Activated T-cell treated with anti-CD3 and anti-CD28 coated beads, Interleukin-2, amount 50 U/mL, for 72 hours (primary cell): Measurements from ENCODE around the gene CHD9NB. TPM values are rescaled to one million over a fixed set of nuclear protein-coding genes. Genes with fewer than 3 reads are reported as not detected.
A peak's percentile ranks its signal among the peaks of the same experiment; 100 is the strongest.
"Not testable (repeated sequence)": the region's sequence is repeated elsewhere in the genome, so short reads cannot be mapped to it uniquely, and the experiment has no call there.

Experiments
- ATAC-seq, 2 donors: fragments of 150-1000 bp; cut with Tn5 transposase; replicated peaks in 1 of 2; 2 replicates each; pipeline ENCODE4 v1.10.0; 2021; ENCODE audit warnings: moderate library complexity in 2 of 2, mild to moderate bottlenecking in 1 of 2
- DNase-seq, 2 donors: peaks; one replicate each; pipeline ENCODE4 v3.0.0; 2021 to 2022; ENCODE audit warnings: mixed read lengths in 1 of 2
- H3K27ac Mint-ChIP-seq: one replicate; pipeline ENCODE4 v1.8.0; 2022; ENCODE audit warnings: mild to moderate bottlenecking, moderate library complexity, mixed read lengths
- H3K27me3 Mint-ChIP-seq: one replicate; pipeline ENCODE4 v1.8.0; 2022; ENCODE audit warnings: low read depth, mixed read lengths
- H3K36me3 Mint-ChIP-seq, 2 donors: one replicate each; pipeline ENCODE4 v1.8.0; 2022; ENCODE audit warnings: mixed read lengths in 2 of 2, mild to moderate bottlenecking in 1 of 2; ENCODE audit not compliant: insufficient read depth in 2 of 2
- H3K4me1 Mint-ChIP-seq: one replicate; pipeline ENCODE4 v1.8.0; 2022; ENCODE audit warnings: low read depth, mixed read lengths
- H3K4me3 Mint-ChIP-seq, 2 donors: one replicate each; pipeline ENCODE4 v1.8.0; 2022; ENCODE audit warnings: mild to moderate bottlenecking in 2 of 2, mixed read lengths in 2 of 2, moderate library complexity in 2 of 2
- H3K9me3 Mint-ChIP-seq, 2 donors: one replicate each; pipeline ENCODE4 v1.8.0; 2022; ENCODE audit warnings: mixed read lengths in 2 of 2
- total RNA-seq, 2 donors: library from RNA; stranded (reverse); gene quantifications; one replicate each; pipeline ENCODE4 v1.2.3, GENCODE V29; 2022

Gene CHD9NB
- total RNA-seq, 2 donors from 2014 or later, result 0.19 to 0.46 TPM

DNA sequence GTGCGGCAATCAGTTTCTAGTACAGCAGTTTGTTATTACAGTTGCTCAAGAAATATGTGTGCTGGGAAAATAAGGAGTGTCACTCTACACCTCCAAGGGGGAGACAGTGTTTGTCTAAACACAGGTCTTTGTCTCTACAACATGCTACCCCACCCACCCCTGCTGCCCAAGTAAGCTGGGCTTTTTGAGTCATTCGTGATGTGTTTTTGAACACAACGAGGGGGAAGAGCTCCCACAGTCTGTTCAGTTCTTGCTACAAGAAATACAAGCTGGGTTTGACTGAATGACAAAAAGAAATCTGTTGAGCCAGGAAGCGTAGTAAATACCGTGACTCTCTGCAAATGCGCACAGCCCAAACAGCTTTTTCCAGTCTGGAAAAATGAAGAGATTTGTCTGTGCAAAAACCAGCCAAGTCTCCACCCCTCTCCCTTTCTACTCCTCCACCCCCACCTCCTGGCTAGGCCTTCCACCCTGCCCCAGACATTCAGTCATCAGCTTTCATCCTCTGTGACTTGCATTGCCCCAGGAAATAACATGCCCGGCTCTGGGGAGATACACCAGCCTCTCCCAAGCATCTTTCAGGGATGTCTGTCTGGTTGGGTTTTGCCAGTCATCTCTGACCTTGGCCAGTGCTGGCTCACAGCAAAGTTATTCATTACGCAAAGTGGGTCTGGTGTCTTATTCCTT lies 27.8 kb upstream of the CHD9NB start:
- Mint-ChIP-seq H3K27me3 (no peaks in the 10 kb centered on the region), H3K4me3 (no peak overlapping the region), H3K4me1 (peaks cover 7% of the 10 kb centered on the region), H3K9me3 (no peaks in the 10 kb centered on the region), H3K36me3 (peaks cover 0 to 2% of the 10 kb centered on the region in 2 donors), H3K27ac (no peak overlapping the region)
- DNase-seq (no peak), ATAC-seq (no peak)

DNA sequence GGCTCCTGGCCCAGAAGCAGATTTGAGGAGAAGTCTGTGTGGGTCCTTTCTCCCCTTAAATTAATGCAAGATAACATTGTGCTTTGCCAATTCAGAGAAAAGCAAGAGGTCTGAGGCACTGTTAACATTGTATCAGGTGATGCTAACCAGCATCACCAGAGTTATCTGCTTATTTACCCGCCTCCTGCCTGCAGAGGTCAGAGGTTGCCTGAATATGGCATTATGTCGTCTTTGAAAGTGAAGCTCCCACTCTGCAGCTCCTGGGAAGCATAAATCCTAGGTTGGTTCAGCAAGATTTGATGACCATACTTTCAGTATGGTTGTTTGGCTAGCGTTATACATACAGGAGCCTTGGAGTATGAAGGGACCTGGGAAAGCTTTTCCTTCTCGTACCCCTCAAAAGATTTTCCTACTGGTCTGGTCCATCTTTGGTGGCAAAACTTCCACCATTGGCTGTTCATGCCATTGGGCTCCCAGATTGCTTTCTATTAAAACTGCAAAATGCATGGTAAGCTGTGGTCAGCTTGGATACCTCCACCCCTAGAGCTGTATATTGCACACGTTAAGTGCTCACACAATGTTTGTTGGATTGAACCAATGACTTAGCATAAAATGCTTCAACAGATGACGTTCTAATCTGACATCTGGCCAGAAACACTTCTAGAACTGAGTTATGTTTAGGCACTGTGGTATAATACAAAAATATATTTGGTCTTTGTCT lies 26.2 kb upstream of the CHD9NB start:
- H3K4me1 Mint-ChIP-seq, result peaks cover 7% of the 10 kb centered on the region
- no peaks in the 10 kb centered on the region for H3K9me3 Mint-ChIP-seq
- H3K4me3 Mint-ChIP-seq, result no peak overlapping the region
- H3K36me3 Mint-ChIP-seq, result peaks cover 2 to 3% of the 10 kb centered on the region in 2 donors
- no peak overlapping the region for H3K27ac Mint-ChIP-seq
- no peak for ATAC-seq
- H3K27me3 Mint-ChIP-seq, result no peaks in the 10 kb centered on the region
- no peak for DNase-seq

DNA sequence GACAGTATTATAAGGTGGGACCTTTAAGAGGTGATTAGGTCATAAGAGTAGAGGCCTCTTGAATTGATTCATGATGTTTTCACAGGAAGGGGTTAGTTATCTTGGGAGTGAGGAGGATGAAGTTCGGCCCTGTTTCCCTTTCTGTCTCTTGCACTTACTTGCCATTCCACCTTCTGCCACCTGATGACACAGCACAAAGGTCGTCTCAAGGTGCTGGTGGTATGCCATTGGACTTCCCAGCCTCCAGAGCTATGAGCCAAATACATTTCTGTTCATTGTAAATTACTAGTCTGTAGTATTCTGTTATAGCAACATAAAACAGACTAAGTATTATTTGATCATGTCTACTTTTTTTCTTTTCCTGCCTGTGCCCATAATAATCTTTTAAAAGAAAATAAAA lies 25.6 kb upstream of the CHD9NB start:
- ATAC-seq (peak in 1 of 2 donors; percentile 25), DNase-seq (no peak)
- Mint-ChIP-seq H3K9me3 (peaks cover 0 to 1% of the 10 kb centered on the region in 2 donors), H3K27me3 (no peaks in the 10 kb centered on the region), H3K27ac (no peak overlapping the region), H3K36me3 (peaks cover 2 to 7% of the 10 kb centered on the region in 2 donors), H3K4me3 (no peak overlapping the region), H3K4me1 (peaks cover 7% of the 10 kb centered on the region)

DNA sequence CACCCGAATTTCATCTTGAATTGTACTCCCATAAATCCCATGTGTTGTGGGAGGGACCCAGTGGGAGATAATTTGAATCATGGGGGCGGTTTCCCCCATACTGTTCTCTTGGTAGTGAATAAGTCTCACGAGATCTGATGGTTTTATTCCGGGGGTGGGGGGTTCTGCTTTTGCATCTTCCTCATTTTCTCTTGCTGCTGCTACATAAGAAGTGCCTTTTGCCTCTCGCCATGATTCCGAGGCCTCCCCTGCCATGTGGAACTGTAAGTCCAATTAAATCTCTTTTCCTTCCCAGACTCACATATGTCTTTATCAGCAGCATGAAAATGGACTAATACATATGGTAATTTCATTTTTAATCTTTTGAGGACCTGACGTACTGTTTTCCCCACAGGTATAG lies 22.8 kb upstream of the CHD9NB start:
- H3K4me3 Mint-ChIP-seq, H3K4me1 Mint-ChIP-seq, ATAC-seq: not testable (repeated sequence)

DNA sequence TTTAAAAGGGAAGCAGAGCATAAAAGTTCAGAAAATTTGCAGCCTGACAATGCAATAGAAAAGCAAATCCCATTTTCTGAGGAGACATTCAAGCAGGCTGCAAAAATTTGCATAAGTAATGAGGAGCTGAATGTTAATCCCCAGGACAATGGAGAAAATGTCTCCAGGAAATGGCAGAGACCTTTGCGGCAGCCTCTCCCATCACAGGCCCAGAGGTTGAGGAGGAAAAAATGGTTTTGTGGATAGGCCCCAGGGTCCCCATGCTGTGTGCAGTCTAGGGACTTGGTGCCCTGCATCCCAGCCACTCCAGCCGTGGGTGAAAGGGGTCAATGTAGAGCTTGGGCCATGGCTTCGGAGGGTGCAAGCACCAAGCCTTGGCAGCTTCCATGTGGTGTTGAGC lies 21.6 kb upstream of the CHD9NB start:
- not testable (repeated sequence) for DNase-seq, H3K4me3 Mint-ChIP-seq, ATAC-seq, H3K36me3 Mint-ChIP-seq, H3K9me3 Mint-ChIP-seq, H3K27me3 Mint-ChIP-seq, H3K27ac Mint-ChIP-seq
- H3K4me1 Mint-ChIP-seq, result peaks cover 10% of the 10 kb centered on the region

More for the DNA sequence above, 22.8 kb upstream of the CHD9NB start:
- DNase-seq, H3K27ac Mint-ChIP-seq, H3K9me3 Mint-ChIP-seq, H3K36me3 Mint-ChIP-seq, H3K27me3 Mint-ChIP-seq: not testable (repeated sequence)

DNA sequence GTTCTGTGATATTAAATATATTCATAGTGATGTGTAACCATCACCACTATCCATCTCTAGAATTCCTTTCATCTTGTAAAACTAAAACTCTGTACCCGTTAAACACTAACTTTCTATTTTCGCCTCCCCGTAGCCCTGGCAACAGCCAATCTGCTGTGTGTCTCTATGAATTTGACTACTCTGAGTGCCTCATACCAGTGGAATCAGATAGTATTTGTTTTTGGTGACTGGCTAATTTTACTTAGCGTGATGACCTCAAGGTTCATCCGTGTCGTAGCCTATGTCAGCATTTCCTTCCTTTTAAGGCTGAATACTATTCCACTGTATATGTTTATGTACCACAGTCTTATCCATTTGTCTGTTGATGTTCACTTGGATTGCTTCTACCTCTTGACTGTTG lies 20.3 kb upstream of the CHD9NB start:
- Mint-ChIP-seq H3K27ac (no peak overlapping the region), H3K9me3 (peaks cover 0 to 1% of the 10 kb centered on the region in 2 donors), H3K36me3 (peaks cover 2 to 7% of the 10 kb centered on the region in 2 donors), H3K27me3 (no peaks in the 10 kb centered on the region), H3K4me1 (peaks cover 17% of the 10 kb centered on the region), H3K4me3 (no peak overlapping the region)
- ATAC-seq, result no peak
- no peak for DNase-seq

DNA sequence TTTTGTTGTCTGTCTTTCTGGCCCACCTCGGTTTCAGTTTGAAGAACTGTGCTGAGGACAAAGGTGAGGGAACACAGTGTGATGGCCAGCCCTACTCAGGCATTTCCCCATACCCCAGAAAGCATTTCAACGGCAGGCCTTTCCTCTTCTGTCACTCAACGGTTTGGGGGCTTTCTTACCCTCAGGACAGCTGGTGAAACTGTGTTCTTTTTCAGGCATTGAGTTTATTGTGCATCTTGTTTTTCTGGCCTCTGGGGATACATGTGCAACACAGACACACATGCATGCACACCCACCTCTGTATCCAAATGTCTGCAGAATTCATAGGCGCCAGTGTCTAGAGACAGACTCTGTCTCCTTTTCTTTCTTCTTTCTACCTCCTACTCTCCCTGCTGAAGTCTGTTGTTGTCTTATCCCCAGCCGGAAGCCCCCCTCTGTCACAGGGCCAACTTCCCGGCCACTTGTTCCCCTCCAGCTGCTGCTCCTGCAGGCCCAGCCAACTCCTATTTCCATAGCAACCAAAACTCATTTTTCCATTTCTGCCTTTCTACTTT lies 19.1 kb upstream of the CHD9NB start:
- DNase-seq (no peak), ATAC-seq (no peak)
- H3K27me3 Mint-ChIP-seq, result no peaks in the 10 kb centered on the region
- H3K36me3 Mint-ChIP-seq, result peaks cover 2 to 7% of the 10 kb centered on the region in 2 donors
- H3K4me1 Mint-ChIP-seq, result peaks cover 25% of the 10 kb centered on the region
- H3K27ac Mint-ChIP-seq, result no peak overlapping the region
- no peak overlapping the region for H3K4me3 Mint-ChIP-seq
- peaks cover 0 to 1% of the 10 kb centered on the region in 2 donors for H3K9me3 Mint-ChIP-seq

DNA sequence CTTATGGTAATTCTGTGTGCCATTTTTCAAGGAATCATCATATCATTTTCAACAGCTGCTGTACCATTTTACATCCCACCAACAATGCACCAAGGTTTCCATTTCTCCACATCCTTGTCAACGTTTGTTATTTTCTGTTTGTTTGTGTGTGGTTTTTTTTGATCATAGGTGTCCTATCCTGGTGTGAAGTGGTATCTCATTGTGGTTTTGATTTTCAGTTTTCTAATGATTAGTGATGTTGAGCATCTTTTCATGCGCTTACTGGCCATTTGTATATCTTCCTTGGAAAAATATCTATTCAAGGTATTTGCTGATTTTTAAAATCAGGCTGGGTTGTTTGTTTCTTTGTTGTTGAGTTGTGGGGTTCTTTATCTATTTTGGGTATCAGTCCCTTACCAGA lies 17.1 kb upstream of the CHD9NB start:
- Mint-ChIP-seq H3K9me3 (peaks cover 0 to 1% of the 10 kb centered on the region in 2 donors), H3K27ac (no peak overlapping the region), H3K4me1 (peaks cover 37% of the 10 kb centered on the region), H3K36me3 (peaks cover 0 to 5% of the 10 kb centered on the region in 2 donors), H3K4me3 (no peak overlapping the region), H3K27me3 (no peaks in the 10 kb centered on the region)
- ATAC-seq (no peak), DNase-seq (no peak)

DNA sequence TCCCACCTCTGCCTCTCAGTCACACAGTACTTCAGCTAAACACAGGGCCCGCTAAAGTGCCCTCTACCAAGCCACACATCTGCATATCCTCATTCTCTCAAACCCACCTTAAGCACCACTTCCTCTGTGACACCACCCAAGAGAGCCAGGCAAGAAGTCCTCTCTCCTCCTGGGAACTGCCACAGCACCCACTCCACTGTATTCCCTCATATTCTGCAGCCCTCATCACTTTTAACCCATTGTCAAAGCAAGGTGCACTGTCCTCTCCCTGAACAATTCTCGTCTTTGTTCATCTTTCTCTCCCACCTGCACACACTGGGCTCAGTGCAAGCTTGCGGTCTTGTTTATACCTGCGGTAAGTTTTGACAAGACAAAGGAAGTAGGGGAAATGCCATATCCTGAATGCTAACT lies 15.7 kb upstream of the CHD9NB start:
- Mint-ChIP-seq H3K9me3 (no peaks in the 10 kb centered on the region), H3K4me3 (peak overlapping the region; percentile 30 to 32), H3K27me3 (no peaks in the 10 kb centered on the region), H3K36me3 (no peaks in the 10 kb centered on the region), H3K4me1 (peaks cover 44% of the 10 kb centered on the region), H3K27ac (no peak overlapping the region)
- ATAC-seq (peak; percentile 73 to 77), DNase-seq (peak in 1 of 2 donors; percentile 11)

DNA sequence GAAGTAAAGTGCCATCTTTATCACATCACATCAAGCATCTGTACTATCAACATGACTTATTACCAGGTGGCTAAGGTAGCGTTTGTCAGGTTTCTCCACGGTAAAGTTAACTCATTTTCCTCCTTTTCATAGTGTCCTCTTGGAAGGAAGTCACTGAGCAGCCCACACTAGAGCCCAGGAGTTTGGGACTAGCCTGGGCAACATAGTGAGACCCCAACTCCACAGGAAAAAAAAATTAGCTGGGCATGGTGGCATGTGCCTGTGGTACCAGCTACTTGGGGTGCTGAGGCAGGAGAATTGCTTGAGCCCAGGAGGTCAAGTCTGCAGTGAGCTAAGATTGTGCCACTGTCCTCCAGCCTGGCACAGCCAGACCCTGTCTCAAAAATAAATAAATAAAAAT lies 15.0 kb upstream of the CHD9NB start:
- peaks cover 44% of the 10 kb centered on the region for H3K4me1 Mint-ChIP-seq
- no peak for ATAC-seq
- H3K27ac Mint-ChIP-seq, result no peak overlapping the region
- no peaks in the 10 kb centered on the region for H3K36me3 Mint-ChIP-seq
- DNase-seq, result no peak
- no peak overlapping the region for H3K4me3 Mint-ChIP-seq
- no peaks in the 10 kb centered on the region for H3K27me3 Mint-ChIP-seq
- no peaks in the 10 kb centered on the region for H3K9me3 Mint-ChIP-seq

DNA sequence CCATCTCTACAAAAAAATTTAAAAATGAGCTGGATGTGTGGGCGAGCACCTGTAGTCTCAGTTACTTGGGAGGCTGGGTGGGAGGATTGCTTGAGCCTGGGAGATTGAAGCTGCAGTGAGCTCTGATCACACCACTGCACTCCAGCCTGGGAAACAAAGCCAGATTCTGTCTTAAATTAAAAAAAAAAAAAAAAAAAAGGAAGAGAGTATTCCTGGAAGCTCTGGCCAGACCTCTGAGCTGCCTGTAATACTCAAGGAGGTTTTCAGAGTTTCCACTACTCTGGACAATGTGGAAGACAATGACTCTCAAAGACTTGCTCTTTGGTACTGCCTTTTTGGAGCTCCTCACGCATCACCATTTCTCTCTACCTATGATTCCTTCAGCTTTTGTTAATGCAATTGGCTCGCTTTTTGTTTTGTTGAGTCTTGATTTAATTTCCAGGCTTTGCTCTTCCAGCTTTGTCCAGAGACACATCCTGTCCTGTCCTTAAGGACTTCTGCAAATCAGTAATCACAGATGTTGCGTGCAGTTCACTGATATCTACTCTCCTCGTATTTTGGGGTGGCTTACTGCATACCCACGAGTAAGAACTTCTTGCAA lies 12.9 kb upstream of the CHD9NB start:
- H3K4me1 Mint-ChIP-seq, result peaks cover 53% of the 10 kb centered on the region
- ATAC-seq (no peak), DNase-seq (no peak)
- no peak overlapping the region for H3K4me3 Mint-ChIP-seq
- no peaks in the 10 kb centered on the region for H3K9me3 Mint-ChIP-seq
- no peak overlapping the region for H3K27ac Mint-ChIP-seq
- no peaks in the 10 kb centered on the region for H3K36me3 Mint-ChIP-seq
- H3K27me3 Mint-ChIP-seq, result no peaks in the 10 kb centered on the region

DNA sequence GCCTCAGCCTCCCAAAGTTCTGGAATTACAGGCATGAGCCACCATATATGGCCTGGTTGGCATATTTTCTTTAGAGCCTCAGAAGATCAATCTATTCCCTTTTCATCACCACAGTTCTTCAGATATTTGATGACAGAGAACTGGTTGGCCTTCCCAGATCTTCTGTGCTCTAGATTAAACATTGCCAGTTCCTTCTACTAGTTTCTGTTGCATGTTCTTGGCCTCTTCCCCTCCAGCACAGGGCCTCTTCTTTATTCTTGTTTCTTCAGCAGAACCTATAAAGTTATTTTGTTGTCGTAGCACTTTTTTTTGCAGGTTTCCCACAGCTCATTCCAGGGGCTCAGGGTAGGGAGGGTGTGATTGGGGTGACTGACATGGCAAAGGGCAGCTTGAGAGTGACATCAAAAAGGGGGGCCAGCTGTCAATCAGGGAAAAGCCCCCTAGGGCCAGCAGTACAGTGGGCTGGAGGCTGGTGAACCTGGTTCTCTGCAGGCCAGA lies 11.4 kb upstream of the CHD9NB start:
- Mint-ChIP-seq H3K9me3 (no peaks in the 10 kb centered on the region), H3K36me3 (no peaks in the 10 kb centered on the region), H3K4me3 (no peak overlapping the region), H3K27me3 (no peaks in the 10 kb centered on the region), H3K4me1 (peaks cover 50% of the 10 kb centered on the region), H3K27ac (no peak overlapping the region)
- no peak for ATAC-seq
- no peak for DNase-seq

DNA sequence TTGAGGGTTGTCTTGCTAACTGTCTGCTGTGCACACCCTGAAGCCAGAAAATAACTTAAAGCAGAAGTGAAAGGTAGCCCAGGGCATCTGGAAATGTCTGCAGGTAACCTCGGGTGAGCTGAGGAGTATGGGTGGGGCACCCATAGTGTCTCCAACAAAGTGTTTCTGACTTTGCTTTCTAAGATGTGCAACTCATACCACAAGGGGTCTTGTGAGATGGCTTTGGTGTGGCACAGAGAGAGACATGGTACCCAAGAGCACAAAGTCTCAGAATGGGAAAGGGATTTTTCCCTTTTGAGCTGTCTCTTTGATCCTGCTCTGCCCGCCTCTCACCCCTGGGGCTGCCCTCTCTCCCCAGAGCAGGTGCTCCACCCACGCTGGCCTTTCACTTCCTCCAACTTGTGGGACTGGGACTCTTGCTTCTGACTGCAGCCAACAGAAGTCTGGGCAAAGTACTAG lies 9.0 kb upstream of the CHD9NB start:
- H3K4me1 Mint-ChIP-seq, result peaks cover 52% of the 10 kb centered on the region
- peak; percentile 71 to 75 for ATAC-seq
- peak overlapping the region; percentile 24 to 37 for H3K4me3 Mint-ChIP-seq
- no peaks in the 10 kb centered on the region for H3K9me3 Mint-ChIP-seq
- H3K36me3 Mint-ChIP-seq, result no peaks in the 10 kb centered on the region
- H3K27ac Mint-ChIP-seq, result no peak overlapping the region
- no peaks in the 10 kb centered on the region for H3K27me3 Mint-ChIP-seq
- peak; percentile 25 to 43 for DNase-seq
